Measurements from ENCODE around the gene C6orf62. TPM values are rescaled to one million over a fixed set of nuclear protein-coding genes. Genes with fewer than 3 reads are reported as not detected.
A peak's percentile ranks its signal among the peaks of the same experiment; 100 is the strongest.

Gene C6orf62
- total and polyA plus RNA-seq, 2 experiments from 2014 or later = 66.7 to 79.9 TPM

DNA sequence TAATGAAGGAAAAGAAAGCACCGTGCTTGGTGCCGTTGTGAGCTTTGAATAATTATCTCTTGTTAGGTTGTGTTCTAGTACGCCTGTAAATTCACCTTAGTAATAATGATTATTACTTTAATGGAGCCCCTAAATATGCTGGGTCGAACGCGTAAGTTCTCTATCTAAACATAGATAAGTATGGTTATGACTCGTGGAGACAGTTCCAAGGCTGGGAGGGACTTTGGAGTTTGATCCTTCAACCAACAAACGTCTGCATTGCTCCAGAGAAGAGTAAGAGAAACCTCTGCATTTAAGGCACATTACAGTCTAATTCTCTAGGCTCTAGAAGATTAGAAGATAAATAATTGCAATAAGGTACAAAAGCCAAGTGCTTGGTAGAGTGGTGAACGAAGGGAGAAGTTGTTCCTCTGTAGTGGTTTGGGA, 51.6 kb downstream of the C6orf62 start (continued):
- TF ChIP-seq, protein P1, sequence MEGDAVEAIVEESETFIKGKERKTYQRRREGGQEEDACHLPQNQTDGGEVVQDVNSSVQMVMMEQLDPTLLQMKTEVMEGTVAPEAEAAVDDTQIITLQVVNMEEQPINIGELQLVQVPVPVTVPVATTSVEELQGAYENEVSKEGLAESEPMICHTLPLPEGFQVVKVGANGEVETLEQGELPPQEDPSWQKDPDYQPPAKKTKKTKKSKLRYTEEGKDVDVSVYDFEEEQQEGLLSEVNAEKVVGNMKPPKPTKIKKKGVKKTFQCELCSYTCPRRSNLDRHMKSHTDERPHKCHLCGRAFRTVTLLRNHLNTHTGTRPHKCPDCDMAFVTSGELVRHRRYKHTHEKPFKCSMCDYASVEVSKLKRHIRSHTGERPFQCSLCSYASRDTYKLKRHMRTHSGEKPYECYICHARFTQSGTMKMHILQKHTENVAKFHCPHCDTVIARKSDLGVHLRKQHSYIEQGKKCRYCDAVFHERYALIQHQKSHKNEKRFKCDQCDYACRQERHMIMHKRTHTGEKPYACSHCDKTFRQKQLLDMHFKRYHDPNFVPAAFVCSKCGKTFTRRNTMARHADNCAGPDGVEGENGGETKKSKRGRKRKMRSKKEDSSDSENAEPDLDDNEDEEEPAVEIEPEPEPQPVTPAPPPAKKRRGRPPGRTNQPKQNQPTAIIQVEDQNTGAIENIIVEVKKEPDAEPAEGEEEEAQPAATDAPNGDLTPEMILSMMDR (conservative IDR thresholded peaks at IDR 0.05; ENCODE audit: low read depth in 2 of 2) = no peak
- TF ChIP-seq, protein P2, sequence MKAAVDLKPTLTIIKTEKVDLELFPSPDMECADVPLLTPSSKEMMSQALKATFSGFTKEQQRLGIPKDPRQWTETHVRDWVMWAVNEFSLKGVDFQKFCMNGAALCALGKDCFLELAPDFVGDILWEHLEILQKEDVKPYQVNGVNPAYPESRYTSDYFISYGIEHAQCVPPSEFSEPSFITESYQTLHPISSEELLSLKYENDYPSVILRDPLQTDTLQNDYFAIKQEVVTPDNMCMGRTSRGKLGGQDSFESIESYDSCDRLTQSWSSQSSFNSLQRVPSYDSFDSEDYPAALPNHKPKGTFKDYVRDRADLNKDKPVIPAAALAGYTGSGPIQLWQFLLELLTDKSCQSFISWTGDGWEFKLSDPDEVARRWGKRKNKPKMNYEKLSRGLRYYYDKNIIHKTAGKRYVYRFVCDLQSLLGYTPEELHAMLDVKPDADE (IDR thresholded peaks at IDR 0.05) = no peak
- no peak for TF ChIP-seq NANOG (IDR thresholded peaks at IDR 0.05; ENCODE audit: borderline replicate concordance)

DNA sequence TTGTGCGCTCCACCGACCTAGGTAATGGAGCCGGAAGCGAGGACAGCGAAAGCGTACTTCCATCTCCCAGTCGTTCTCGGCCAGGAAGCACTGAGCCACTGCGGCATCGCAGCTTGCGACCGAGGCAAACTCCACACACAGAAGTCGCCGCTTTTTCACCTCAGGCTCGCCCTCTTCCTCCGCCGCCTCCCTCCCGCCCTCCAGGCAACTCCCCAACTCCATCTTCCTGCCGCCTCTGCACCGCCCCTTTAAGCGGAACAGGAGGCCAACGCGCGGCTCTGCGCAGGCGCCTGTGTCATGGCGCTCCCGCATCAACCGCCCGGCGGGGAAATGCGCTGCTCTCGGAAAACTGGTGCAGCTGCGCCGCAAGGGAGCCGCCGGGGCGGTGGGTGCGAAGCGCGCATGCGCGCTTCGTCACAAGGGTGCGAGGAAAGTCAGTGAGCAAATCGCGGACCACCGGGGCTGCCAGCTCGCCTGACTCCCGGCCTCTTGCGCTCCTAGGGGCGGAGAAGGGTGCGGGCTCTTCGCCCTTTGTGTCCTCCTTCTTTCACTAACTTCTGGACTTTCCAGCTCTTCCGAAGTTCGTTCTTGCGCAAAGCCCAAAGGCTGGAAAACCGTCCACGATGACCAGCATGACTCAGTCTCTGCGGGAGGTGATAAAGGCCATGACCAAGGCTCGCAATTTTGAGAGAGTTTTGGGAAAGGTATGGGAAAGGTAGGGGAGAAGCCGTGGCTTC, 52.1 kb downstream of the C6orf62 start, which contains the start of the genes ACOT13 and TDP2:
Gene ACOT13 (plus strand): TSS at position 437 of the 737 bp plus-strand sequence. CDS start 187 bp downstream, at position 624.
Gene TDP2 (minus strand): TSS at position 259 of the 737 bp plus-strand sequence. CDS start 37 bp downstream, at position 222.
- Mint-ChIP-seq H3K27ac (peak within 1 kb of the TSS; percentile 99), H3K4me1 (peaks cover 23% of the 10 kb centered on the region), H3K9me3 (peaks cover 49% of the 10 kb centered on the region), H3K36me3 (ENCODE audit: low read depth) (peaks cover 86% of the 10 kb centered on the region), H3K4me3 (peak within 1 kb of the TSS; percentile 94), H3K27me3 (ENCODE audit: insufficient read depth, low read depth, poor library complexity) (peaks cover 16% of the 10 kb centered on the region)
- DNase-seq (ENCODE audit: low spot score) (peak; percentile 97), ATAC-seq (peak; percentile 96)
- H3K4me1 ChIP-seq (ENCODE audit: insufficient read depth) = 0 out of 2 replicates have a peak, but pooled peaks cover 12% of the 10 kb centered on the region
- H4K20me1 ChIP-seq (replicated peaks; ENCODE audit: insufficient read depth) = no peaks in the 10 kb centered on the region
- H3K36me3 ChIP-seq (ENCODE audit: insufficient read depth) = peaks cover 31% of the 10 kb centered on the region
- H3K9me2 ChIP-seq (ENCODE audit: insufficient read depth) = no peaks in the 10 kb centered on the region
- no peaks in the 10 kb centered on the region for H3F3A ChIP-seq (replicated peaks; ENCODE audit: low read depth)
- H3K27me3 ChIP-seq (ENCODE audit: insufficient read depth) = no peaks in the 10 kb centered on the region
- peak within 1 kb of the TSS; percentile 95 for H2AFZ ChIP-seq
- H3K4me2 ChIP-seq = peak within 1 kb of the TSS; percentile 97
- H3K27ac ChIP-seq (ENCODE audit: low read depth) = peak within 1 kb of the TSS; percentile 97
- H3K79me2 ChIP-seq (replicated peaks; ENCODE audit: insufficient read depth) = peaks cover 63% of the 10 kb centered on the region
- peak within 1 kb of the TSS; percentile 97 for H3K4me3 ChIP-seq
- peak; percentile 81 for TF ChIP-seq CREB1 (CRISPR knock-in tag; IDR thresholded peaks at IDR 0.05; ENCODE audit: low read depth)
- TF ChIP-seq STAT1 (IDR thresholded peaks at IDR 0.05; ENCODE audit: unreplicated experiment) = no peak
- TF ChIP-seq, protein P2 (IDR thresholded peaks at IDR 0.05) = no peak; the same call in 1 of the 2 replicates
- TF ChIP-seq, protein P1 (conservative IDR thresholded peaks at IDR 0.05; ENCODE audit: low read depth in 2 of 2) = peak; percentile 36 to 39
- TF ChIP-seq, protein P3, sequence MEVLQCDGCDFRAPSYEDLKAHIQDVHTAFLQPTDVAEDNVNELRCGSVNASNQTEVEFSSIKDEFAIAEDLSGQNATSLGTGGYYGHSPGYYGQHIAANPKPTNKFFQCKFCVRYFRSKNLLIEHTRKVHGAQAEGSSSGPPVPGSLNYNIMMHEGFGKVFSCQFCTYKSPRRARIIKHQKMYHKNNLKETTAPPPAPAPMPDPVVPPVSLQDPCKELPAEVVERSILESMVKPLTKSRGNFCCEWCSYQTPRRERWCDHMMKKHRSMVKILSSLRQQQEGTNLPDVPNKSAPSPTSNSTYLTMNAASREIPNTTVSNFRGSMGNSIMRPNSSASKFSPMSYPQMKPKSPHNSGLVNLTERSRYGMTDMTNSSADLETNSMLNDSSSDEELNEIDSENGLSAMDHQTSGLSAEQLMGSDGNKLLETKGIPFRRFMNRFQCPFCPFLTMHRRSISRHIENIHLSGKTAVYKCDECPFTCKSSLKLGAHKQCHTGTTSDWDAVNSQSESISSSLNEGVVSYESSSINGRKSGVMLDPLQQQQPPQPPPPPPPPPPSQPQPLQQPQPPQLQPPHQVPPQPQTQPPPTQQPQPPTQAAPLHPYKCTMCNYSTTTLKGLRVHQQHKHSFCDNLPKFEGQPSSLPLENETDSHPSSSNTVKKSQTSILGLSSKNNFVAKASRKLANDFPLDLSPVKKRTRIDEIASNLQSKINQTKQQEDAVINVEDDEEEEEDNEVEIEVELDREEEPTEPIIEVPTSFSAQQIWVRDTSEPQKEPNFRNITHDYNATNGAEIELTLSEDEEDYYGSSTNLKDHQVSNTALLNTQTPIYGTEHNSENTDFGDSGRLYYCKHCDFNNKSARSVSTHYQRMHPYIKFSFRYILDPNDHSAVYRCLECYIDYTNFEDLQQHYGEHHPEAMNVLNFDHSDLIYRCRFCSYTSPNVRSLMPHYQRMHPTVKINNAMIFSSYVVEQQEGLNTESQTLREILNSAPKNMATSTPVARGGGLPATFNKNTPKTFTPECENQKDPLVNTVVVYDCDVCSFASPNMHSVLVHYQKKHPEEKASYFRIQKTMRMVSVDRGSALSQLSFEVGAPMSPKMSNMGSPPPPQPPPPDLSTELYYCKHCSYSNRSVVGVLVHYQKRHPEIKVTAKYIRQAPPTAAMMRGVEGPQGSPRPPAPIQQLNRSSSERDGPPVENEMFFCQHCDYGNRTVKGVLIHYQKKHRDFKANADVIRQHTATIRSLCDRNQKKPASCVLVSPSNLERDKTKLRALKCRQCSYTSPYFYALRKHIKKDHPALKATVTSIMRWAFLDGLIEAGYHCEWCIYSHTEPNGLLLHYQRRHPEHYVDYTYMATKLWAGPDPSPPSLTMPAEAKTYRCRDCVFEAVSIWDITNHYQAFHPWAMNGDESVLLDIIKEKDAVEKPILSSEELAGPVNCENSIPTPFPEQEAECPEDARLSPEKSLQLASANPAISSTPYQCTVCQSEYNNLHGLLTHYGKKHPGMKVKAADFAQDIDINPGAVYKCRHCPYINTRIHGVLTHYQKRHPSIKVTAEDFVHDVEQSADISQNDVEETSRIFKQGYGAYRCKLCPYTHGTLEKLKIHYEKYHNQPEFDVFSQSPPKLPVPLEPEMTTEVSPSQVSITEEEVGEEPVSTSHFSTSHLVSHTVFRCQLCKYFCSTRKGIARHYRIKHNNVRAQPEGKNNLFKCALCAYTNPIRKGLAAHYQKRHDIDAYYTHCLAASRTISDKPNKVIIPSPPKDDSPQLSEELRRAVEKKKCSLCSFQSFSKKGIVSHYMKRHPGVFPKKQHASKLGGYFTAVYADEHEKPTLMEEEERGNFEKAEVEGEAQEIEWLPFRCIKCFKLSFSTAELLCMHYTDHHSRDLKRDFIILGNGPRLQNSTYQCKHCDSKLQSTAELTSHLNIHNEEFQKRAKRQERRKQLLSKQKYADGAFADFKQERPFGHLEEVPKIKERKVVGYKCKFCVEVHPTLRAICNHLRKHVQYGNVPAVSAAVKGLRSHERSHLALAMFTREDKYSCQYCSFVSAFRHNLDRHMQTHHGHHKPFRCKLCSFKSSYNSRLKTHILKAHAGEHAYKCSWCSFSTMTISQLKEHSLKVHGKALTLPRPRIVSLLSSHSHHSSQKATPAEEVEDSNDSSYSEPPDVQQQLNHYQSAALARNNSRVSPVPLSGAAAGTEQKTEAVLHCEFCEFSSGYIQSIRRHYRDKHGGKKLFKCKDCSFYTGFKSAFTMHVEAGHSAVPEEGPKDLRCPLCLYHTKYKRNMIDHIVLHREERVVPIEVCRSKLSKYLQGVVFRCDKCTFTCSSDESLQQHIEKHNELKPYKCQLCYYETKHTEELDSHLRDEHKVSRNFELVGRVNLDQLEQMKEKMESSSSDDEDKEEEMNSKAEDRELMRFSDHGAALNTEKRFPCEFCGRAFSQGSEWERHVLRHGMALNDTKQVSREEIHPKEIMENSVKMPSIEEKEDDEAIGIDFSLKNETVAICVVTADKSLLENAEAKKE (CRISPR knock-in tag; IDR thresholded peaks at IDR 0.05) = no peak
- TF ChIP-seq NANOG (IDR thresholded peaks at IDR 0.05; ENCODE audit: borderline replicate concordance) = no peak
- no peak for TF ChIP-seq ZNF114 (CRISPR knock-in tag; IDR thresholded peaks at IDR 0.05)
- TF ChIP-seq JUNB (IDR thresholded peaks at IDR 0.05; ENCODE audit: unreplicated experiment) = no peak
- TF ChIP-seq ZNF331 (CRISPR knock-in tag; IDR thresholded peaks at IDR 0.05; ENCODE audit: low read depth) = peak; percentile 26; the same call in 1 of the 2 replicates
- TF ChIP-seq EZH2 (IDR thresholded peaks at IDR 0.05; ENCODE audit: low read depth, unreplicated experiment) = no peak
- TF ChIP-seq POLR2AphosphoS5 (IDR thresholded peaks at IDR 0.05; ENCODE audit: low read depth) = peak; percentile 93
